GM19395 (cell line): ENCODE data around the gene PPP1R12B.
A peak's percentile ranks its signal among the peaks of the same experiment; 100 is the strongest.
"Not testable (repeated sequence)": the region's sequence is repeated elsewhere in the genome, so short reads cannot be mapped to it uniquely, and the experiment has no call there.

Source experiments
- ATAC-seq: cut with Tn5 transposase; IDR thresholded peaks from one replicate; pipeline ENCODE4 v1.9.1; 2021; ENCODE audit warnings: mild to moderate bottlenecking, moderate library complexity; ENCODE audit not compliant: unreplicated experiment

Gene PPP1R12B

GRCh38 chr1:202473266-202474045 lies 125.0 kb downstream of the PPP1R12B start:
- not testable (repeated sequence) for ATAC-seq

GRCh38 chr1:202479661-202480060 lies 131.2 kb downstream of the PPP1R12B start:
- not testable (repeated sequence) for ATAC-seq

DNA sequence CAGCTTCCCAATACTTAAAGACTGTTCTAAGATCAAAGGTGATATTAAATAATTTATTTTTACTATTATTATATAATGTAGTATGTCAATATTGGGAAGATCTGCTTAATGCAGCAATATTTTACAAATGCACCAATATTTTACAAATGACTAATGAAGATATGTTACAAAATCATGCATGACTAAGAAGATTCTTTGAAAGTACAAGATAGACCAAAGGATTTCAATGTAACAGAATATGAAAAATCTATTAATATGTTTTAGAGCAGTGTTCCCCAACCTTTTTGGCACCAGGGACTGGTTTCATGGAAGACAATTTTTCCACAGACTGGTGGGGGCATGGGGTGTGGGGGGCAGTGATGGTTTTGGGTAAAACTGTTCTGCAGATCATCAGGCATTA lies 132.1 kb downstream of the PPP1R12B start:
- ATAC-seq = not testable (repeated sequence)

DNA sequence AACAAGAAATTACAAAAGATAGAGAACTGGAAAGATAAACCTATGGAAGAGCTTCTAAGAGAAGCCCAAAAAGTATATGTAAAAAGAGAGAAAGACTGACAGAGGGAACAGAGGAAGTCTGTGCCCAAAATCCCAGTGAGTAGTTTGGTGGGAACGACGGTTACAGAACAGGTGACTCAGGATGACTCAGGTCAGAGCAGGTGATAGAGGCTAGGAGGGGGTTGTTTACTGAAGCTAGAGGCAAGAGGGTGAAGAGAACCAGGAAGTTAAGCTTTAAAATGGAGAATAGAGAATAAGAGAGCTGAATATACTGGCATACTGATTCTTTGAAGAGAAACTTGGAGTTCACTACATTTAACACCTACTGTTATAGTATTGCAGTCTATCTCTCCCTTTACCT lies 134.9 kb downstream of the PPP1R12B start:
- ATAC-seq = not testable (repeated sequence)

DNA sequence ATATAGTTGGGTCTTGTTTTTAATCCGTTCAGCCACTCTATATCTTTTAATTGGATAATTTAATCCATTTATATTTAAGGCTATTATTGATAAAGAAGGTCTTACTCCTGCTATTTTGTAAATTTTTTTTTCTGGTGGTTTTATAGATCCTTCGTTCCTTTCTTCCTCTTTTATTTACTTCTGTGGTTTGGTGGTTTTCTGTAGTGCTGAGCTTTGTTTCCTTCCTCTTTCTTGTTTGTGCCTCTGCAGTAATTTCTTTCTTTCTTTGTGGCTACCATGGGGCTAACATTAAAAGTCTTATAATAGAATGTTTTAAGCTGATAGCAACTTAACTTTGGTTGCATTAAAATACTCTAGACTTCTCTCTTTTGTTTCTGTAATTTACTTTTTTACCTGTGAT lies 135.5 kb downstream of the PPP1R12B start:
- peak; percentile 50 for ATAC-seq

DNA sequence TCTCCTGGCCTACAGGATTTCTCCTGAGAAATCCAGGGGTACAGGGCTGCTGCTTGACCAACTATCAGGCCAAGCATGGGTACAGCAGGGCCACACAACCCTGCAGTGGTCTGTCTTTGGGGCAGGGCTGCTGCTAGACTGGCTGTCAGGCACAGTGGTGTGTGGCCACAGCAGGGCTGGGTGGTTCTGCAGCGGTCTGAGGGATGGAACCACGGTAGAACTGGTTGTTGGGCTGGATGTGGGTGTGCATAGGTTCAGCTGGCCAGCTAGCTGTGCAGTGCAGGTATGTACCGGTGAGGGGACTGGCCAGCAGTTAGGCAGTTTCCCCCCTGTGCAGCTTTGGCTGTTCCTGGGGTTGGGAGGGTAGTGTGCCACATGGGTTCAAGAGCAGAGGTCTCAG lies 136.3 kb downstream of the PPP1R12B start:
- ATAC-seq = not testable (repeated sequence)

DNA sequence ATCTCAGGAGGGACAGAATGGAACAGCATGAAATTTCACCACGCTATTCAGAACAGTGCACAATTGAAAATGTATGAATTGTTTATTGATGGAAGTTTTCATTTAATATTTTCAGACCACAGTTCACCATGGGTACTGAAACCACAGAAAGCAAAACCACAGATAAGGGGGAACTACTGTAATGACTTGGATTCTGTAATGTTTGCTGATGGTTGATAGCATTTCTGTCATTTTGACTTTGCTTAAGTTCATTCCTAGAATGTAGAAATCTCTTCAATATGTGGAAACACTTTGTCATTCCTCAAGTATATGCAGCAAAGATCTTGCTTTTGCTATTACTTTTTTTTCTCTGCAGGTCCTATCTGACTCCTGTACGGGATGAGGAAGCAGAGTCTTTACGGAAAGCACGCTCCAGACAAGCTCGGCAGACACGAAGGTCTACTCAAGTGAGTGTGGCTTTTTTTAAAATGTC lies 139.7 kb downstream of the PPP1R12B start:
- ATAC-seq = peak; percentile 89

GRCh38 chr1:202489101-202489500 lies 140.6 kb downstream of the PPP1R12B start:
- ATAC-seq = not testable (repeated sequence)

- ATAC-seq = not testable (repeated sequence)
These were observed 144.6 kb downstream of the PPP1R12B start for GRCh38 chr1:202493112-202493511.

GRCh38 chr1:202498542-202498941 lies 150.0 kb downstream of the PPP1R12B start:
- ATAC-seq = no peak

DNA sequence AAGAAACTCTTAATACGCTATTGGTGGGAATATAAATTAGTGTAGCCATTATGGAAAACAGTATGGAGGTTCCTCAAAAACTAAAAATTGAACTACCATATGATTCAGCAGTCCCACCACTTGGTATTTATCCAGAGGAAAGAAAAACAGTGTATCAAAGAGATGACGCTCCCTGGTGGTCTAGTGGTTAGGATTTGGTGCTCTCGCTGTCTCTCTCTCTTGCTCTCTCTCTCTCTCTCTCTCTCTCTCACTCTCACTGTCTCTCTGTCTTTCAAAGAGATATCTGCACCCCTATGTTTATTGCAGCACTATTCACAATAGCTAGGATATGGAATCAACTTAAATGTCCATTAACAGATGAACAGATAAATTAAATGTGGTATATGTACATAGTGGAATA lies 151.5 kb downstream of the PPP1R12B start:
- ATAC-seq = not testable (repeated sequence)

- no peak for ATAC-seq
These were observed 152.8 kb downstream of the PPP1R12B start for GRCh38 chr1:202501281-202501680.

DNA sequence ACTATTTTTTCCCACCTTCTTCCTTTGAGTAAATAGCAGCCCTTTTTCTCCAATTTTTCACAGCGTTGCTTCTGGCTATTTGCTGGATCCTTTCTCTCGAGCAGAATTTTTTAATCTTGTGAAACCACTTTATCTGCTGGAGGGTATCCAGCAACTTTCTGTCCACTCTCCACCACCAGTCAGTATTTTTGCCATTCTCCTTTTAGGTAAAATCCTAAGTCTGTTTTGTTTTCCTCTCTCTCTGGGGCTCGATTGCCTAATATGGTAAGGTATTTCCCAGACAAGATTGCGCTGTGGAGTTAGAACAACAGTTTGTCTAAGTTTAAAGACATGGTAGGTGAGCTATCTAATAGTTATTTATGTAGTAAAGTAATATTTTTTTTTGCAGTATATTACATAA lies 156.9 kb downstream of the PPP1R12B start:
- no peak for ATAC-seq

DNA sequence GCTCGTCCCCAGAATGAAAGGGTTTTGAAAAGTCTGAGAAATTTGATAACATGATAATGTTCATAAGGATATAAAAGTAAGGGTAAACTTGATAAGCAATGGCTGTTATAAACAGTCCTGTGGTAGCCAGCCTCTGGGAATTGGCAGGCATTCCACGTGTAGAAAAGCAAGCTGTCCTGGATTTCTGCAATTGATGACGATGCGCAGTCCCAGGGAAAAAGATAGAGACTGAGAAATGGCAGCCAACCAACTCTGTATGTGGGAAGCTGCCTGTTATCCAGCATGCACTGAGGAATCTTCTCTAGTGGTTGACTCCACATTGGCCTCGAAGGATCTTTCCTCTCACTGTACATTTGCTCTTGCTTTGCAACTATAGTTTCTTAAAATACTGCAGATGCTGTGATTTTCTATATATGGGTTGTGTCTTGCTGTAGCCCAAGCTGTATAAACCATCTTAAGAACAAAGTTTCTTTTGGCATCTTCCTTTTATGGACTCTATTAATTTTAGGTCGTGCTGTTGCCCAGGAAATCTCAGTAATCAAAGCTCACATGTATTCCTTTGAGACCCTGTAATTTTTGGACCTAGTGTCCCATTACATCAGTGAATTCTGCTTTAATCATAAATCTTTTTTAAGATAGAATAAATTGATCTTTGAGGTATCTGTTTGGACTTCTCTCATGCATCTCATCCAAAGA lies 157.5 kb downstream of the PPP1R12B start:
- not testable (repeated sequence) for ATAC-seq

DNA sequence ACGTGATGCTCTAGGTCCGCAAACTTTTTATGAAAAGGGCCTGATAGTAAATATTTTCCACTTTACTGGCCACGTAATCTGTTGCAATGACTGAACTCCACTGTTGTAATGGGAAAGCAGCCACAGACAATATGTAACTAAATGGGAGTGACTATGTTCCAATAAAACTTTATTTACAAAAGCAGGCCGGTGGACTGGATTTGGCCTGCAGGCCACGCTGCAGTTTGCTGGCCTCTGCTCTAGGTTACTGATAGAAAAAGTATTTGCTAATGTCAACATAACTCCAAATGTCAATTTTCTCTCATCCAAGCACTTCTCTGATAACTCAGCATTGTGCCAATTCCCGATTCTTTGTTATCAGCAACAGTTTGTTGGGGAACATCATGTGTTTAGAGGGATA lies 160.4 kb downstream of the PPP1R12B start:
- ATAC-seq = not testable (repeated sequence)

- not testable (repeated sequence) for ATAC-seq
These were observed 165.4 kb downstream of the PPP1R12B start for GRCh38 chr1:202513875-202514274.

DNA sequence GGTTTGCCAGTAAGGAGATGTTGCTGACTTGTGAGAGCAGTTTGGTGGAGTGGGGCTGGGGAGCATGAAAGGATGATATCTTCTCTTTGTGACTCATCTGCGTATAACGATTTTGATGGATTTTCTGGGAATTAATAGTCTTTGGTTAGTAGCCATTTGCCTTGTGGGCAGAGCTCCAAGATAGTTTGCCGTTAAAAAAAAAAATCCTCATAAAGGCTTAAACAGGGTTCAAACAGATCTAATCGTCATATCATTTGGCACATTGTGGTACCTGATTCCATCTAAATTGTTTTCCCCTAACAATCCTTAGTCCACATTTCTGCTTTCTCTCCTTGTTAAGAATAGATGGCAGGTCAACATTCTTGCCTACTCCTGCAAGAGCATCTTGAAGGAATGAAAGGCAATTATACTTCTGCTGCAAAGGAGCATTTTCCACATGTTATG lies 168.0 kb downstream of the PPP1R12B start:
- ATAC-seq = no peak

- ATAC-seq = not testable (repeated sequence)
These were observed 168.6 kb downstream of the PPP1R12B start for GRCh38 chr1:202517146-202517545.

- ATAC-seq = not testable (repeated sequence)
These were observed 169.7 kb downstream of the PPP1R12B start for GRCh38 chr1:202518180-202518579.

DNA sequence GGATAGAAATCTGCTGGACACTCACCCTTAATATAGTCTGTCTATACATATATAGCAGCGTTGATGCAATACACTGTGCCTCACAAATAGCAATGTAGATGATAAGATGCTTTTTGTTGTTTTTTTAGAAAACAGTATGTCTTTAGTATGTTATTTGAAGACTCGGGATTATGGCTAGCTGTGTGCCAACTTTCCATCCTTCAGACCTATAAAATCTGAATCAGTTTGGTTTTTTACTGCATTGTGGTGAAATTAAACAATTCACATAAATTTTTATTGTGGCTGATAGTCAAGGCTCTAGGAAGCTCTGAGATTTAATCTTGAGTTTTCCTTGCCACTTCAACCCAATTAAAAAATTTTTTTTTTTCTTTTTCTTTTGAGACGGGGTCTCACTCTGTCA lies 170.4 kb downstream of the PPP1R12B start:
- not testable (repeated sequence) for ATAC-seq

DNA sequence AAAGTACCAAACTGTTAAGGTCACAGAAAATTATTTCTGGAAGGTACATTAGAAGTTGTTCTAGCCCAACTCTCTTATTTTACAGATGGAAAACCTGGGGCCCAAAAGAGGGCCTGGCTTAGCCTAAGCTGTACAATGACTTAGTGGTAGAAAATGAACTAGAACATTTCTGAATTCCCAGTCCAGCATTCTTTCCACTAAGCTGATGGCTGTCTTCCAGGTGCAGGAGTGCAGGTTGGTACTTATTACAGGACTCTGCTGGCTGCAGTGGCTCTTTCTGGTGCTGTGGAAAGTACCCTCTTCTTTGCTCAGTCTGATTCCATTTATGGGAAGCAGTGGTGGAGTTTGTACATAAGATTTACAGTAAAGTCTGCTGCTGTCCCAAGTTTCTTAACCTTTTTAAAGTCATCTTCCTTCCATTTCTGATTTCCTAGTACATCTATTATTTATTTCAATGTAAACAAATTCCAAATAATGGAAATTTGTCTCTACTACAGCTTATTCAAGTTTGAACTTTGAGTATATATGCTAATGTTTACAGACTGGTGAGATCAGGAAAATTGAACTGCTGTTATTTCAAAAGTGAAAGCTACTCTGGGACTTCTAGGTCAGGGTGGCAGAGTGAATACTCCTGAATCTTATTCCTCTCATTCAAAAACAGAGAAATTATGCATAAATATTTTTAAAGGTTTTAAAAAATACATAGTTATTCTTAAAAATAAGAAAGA lies 171.8 kb downstream of the PPP1R12B start:
- not testable (repeated sequence) for ATAC-seq
